ENCODE measurements around the gene CA5A.

DNA sequence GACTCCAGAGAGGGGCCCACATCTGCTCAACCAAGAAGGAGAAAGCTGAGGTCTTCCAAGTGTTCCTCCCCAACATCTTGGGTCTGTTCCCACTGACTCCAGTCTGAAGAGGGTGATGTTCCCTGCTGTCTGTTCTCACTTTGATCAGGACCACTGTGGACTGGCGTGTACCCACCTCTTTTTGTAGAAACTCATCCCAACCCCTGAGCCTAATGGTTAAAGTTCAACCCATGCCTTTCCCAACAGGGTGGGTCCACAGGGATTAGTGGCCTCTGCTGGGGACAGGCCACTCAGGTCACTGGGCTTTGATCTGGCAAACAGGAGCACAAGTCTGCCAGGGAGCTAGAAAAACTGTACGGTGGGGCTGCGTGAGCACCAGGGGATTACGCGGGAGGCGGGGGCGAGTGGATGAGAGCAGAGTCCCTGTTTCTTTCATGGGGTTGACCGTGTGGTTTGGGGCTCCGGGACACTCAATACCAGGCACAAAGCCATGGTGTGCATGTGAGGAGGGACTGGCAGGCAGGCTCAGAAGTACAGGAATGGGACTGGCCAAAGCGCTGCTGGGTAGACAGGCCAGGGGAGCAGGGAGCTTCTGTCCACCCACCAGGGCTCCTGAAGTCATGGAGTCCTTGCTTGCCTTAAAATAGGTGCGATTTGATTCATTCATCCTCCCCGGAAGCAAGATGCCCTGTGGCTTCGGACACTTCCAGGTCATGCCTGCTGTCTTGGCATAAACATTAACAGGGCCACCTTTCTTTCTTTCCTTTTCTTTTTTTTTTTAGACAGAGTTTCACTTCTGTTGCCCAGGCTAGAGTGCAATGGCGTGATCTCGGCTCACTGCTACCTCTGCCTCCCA lies at the start of gene CA5A:
- TF ChIP-seq CTCF (IDR thresholded peaks at IDR 0.05; ENCODE audit: insufficient read depth, low read depth, low read length) (no peak), EZH2 (IDR thresholded peaks at IDR 0.05; ENCODE audit: insufficient read depth, low read length) (no peak)
